Fibroblast of lung (primary cell): ENCODE data around the gene NCOA4. TPM values are rescaled to one million over a fixed set of nuclear protein-coding genes. Genes with fewer than 3 reads are reported as not detected.

Source experiments
- DNase-seq, 2 donors: peaks; one replicate each; pipeline versions ENCODE4 v3.0.0 to v3.0.0-alpha.2; 2010; ENCODE audit warnings: low read depth in 2 of 2
- H2AFZ ChIP-seq: 2 replicates; pipeline ENCODE4 v1.5.1; 2012; ENCODE audit warnings: low read length, control low read depth, inconsistent platforms
- H3K27ac ChIP-seq: 2 replicates; pipeline ENCODE4 v1.5.1; 2011; ENCODE audit warnings: low read length, control low read depth; ENCODE audit not compliant: insufficient read depth
- H3K27me3 ChIP-seq: 2 replicates; pipeline ENCODE4 v1.5.1; 2011; ENCODE audit warnings: mild to moderate bottlenecking, low read length; ENCODE audit not compliant: control insufficient read depth, insufficient read depth
- H3K36me3 ChIP-seq: 2 replicates; pipeline ENCODE4 v1.5.1; 2011; ENCODE audit warnings: low read length; ENCODE audit not compliant: control insufficient read depth, insufficient read depth
- H3K4me1 ChIP-seq: 2 replicates; pipeline ENCODE4 v1.5.1; 2011; ENCODE audit warnings: low read length; ENCODE audit not compliant: control insufficient read depth, insufficient read depth; ENCODE audit errors: extremely low read depth
- H3K4me2 ChIP-seq: 2 replicates; pipeline ENCODE4 v1.5.1; 2011; ENCODE audit warnings: low read length, control low read depth; ENCODE audit not compliant: insufficient read depth; ENCODE audit errors: extremely low read depth
- H3K4me3 ChIP-seq, 4 experiments: fragments of 200-600 bp in 1 of 4; sonication (generic) in 1 of 4; replicated peaks in 1 of 4; 2 replicates each; pipeline ENCODE4 v1.5.1; 2011 to 2016; ENCODE audit warnings: low read length in 4 of 4, low read depth in 3 of 4, mild to moderate bottlenecking in 3 of 4, control low read depth in 2 of 4, inconsistent platforms in 1 of 4, mixed read lengths in 1 of 4; ENCODE audit not compliant: insufficient read depth in 1 of 4; ENCODE audit errors: control extremely low read depth in 1 of 4
- H3K79me2 ChIP-seq: 2 replicates; pipeline ENCODE4 v1.5.1; 2012; ENCODE audit warnings: mild to moderate bottlenecking, low read length, inconsistent platforms; ENCODE audit not compliant: control insufficient read depth, insufficient read depth
- H3K9ac ChIP-seq: 2 replicates; pipeline ENCODE4 v1.5.1; 2011; ENCODE audit warnings: mild to moderate bottlenecking, low read length, control low read depth; ENCODE audit not compliant: insufficient read depth
- H3K9me3 ChIP-seq: 2 replicates; pipeline ENCODE4 v1.5.1; 2012; ENCODE audit warnings: low read depth, low read length; ENCODE audit not compliant: control insufficient read depth, insufficient read depth
- H4K20me1 ChIP-seq: 2 replicates; pipeline ENCODE4 v1.5.1; 2011; ENCODE audit warnings: low read length; ENCODE audit not compliant: control insufficient read depth, insufficient read depth; ENCODE audit errors: extremely low read depth
- EZH2 ChIP-seq: IDR thresholded peaks from 2 replicates; pipeline ENCODE4 v1.5.1; 2012; ENCODE audit warnings: low read length, control low read depth, mild to moderate bottlenecking; ENCODE audit errors: missing control alignments
- polyA plus RNA-seq, 2 donors: library from polyadenylated mRNA; depleted of rRNA in 1 of 2; stranded (reverse) in 1 of 2; unstranded in 1 of 2; fragments of >200 nt; gene quantifications; 2 replicates each; pipeline ENCODE4 v1.2.1, GENCODE V29; 2011 to 2012; ENCODE audit warnings: missing spikeins in 1 of 2
- total RNA-seq: library from RNA; depleted of rRNA; stranded (reverse); fragments of >200 nt; gene quantifications from 2 replicates; pipeline ENCODE4 v1.2.1, GENCODE V29; 2014
- TF ChIP-seq, protein P1 (sequence below), 2 donors: IDR thresholded peaks in 1 of 2; conservative IDR thresholded peaks in 1 of 2; 1 replicate in 1 of 2; 2 replicates in 1 of 2; pipeline ENCODE4 v1.5.1; 2011 to 2012; ENCODE audit warnings: low read length in 2 of 2, control low read depth in 1 of 2, inconsistent platforms in 1 of 2, low read depth in 1 of 2, mild to moderate bottlenecking in 1 of 2

Gene NCOA4
- total and polyA plus RNA-seq, 2 donors (not counting 1 experiment from before 2014, with no cell fraction given): 140 to 175 TPM

GRCh38 chr10:46048152-46048551, 17.7 kb upstream of the NCOA4 start:
- Histone ChIP-seq H3K9ac (no peak overlapping the region), H3K4me2 (no peak overlapping the region), H3K36me3 (no peaks in the 10 kb centered on the region), H3K4me3 (no peak overlapping the region), H2AFZ (no peak overlapping the region), H3K9me3 (no peaks in the 10 kb centered on the region), H3K4me1 (no peaks in the 10 kb centered on the region), H4K20me1 (no peaks in the 10 kb centered on the region), H3K27ac (no peak overlapping the region), H3K79me2 (no peaks in the 10 kb centered on the region), H3K27me3 (peaks cover 5% of the 10 kb centered on the region)
- DNase-seq: no peak
- TF ChIP-seq, protein P1, sequence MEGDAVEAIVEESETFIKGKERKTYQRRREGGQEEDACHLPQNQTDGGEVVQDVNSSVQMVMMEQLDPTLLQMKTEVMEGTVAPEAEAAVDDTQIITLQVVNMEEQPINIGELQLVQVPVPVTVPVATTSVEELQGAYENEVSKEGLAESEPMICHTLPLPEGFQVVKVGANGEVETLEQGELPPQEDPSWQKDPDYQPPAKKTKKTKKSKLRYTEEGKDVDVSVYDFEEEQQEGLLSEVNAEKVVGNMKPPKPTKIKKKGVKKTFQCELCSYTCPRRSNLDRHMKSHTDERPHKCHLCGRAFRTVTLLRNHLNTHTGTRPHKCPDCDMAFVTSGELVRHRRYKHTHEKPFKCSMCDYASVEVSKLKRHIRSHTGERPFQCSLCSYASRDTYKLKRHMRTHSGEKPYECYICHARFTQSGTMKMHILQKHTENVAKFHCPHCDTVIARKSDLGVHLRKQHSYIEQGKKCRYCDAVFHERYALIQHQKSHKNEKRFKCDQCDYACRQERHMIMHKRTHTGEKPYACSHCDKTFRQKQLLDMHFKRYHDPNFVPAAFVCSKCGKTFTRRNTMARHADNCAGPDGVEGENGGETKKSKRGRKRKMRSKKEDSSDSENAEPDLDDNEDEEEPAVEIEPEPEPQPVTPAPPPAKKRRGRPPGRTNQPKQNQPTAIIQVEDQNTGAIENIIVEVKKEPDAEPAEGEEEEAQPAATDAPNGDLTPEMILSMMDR (conservative IDR thresholded peaks at IDR 0.05 in 1 of 2, IDR thresholded peaks at IDR 0.05 in 1 of 2; ENCODE audit: low read depth in 1 of 2, low read length in 2 of 2): no peak
- no peak for TF ChIP-seq EZH2

DNA sequence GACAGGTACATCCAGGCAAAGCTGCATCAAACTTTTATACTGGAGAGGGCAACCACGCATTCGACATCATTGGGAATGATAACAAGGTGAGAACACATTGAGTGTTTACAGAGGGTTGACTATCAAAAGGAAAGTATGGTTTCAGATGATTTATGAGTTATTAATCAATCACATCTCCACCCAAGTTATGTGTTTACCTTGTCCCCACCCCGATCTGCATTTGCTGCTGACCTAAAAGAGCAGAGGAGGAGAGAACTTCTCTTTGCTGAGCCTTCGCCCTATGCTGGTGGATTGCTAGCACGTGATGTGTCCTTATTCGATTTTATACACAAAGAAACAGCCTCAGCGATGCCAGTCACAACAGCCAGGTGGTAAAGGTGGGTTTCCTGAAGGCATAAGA, 15.8 kb upstream of the NCOA4 start, which contains the start of gene MSMB:
MSMB (minus strand) TSS at position 9 of the 400 bp plus-strand sequence. CDS start 32 bp downstream, outside the sequence.
- Histone ChIP-seq H3K9ac (no peak within 1 kb of the TSS), H3K27me3 (peaks cover 5% of the 10 kb centered on the region), H3K4me1 (no peaks in the 10 kb centered on the region), H3K79me2 (no peaks in the 10 kb centered on the region), H3K27ac (no peak within 1 kb of the TSS), H3K4me2 (no peak within 1 kb of the TSS), H3K36me3 (no peaks in the 10 kb centered on the region), H4K20me1 (no peaks in the 10 kb centered on the region), H3K4me3 (no peak within 1 kb of the TSS), H2AFZ (no peak within 1 kb of the TSS), H3K9me3 (no peaks in the 10 kb centered on the region)
- TF ChIP-seq, protein P1 (conservative IDR thresholded peaks at IDR 0.05 in 1 of 2, IDR thresholded peaks at IDR 0.05 in 1 of 2; ENCODE audit: low read depth in 1 of 2, low read length in 2 of 2): no peak
- no peak for TF ChIP-seq EZH2
- no peak for DNase-seq

DNA sequence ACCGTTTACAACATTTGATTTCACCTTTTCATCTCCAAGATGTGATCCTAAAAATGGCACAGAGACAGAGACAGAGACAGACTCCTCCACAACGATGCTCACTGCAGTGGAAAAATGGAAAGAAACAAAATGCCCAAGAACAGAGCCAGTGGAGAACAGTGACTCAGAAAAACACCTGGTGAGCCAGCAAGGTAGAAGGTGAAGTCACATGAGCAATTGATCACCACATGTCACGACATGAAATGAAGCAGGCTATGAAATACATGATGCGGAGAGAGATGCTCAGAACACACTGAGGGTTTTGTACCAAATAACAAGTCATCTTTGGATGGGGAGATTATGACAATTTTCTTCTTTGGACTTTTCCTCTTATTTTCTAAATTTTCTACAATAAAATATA, 12.1 kb upstream of the NCOA4 start:
- no peak overlapping the region for H3K4me3 ChIP-seq
- H3K4me2 ChIP-seq: no peak overlapping the region
- no peaks in the 10 kb centered on the region for H3K9me3 ChIP-seq
- H3K27ac ChIP-seq: no peak overlapping the region
- H3K4me1 ChIP-seq: no peaks in the 10 kb centered on the region
- no peak overlapping the region for H2AFZ ChIP-seq
- H3K36me3 ChIP-seq: no peaks in the 10 kb centered on the region
- H3K9ac ChIP-seq: no peak overlapping the region
- DNase-seq: no peak
- peaks cover 5% of the 10 kb centered on the region for H3K27me3 ChIP-seq
- TF ChIP-seq EZH2: no peak
- TF ChIP-seq, protein P1 (conservative IDR thresholded peaks at IDR 0.05 in 1 of 2, IDR thresholded peaks at IDR 0.05 in 1 of 2; ENCODE audit: low read depth in 1 of 2, low read length in 2 of 2): no peak
- H4K20me1 ChIP-seq: no peaks in the 10 kb centered on the region
- H3K79me2 ChIP-seq: no peaks in the 10 kb centered on the region
